ENCODE data around the gene IDNK.
"Not testable (repeated sequence)": the region's sequence is repeated elsewhere in the genome, so short reads cannot be mapped to it uniquely, and the experiment has no call there.

The IDNK gene

DNA sequence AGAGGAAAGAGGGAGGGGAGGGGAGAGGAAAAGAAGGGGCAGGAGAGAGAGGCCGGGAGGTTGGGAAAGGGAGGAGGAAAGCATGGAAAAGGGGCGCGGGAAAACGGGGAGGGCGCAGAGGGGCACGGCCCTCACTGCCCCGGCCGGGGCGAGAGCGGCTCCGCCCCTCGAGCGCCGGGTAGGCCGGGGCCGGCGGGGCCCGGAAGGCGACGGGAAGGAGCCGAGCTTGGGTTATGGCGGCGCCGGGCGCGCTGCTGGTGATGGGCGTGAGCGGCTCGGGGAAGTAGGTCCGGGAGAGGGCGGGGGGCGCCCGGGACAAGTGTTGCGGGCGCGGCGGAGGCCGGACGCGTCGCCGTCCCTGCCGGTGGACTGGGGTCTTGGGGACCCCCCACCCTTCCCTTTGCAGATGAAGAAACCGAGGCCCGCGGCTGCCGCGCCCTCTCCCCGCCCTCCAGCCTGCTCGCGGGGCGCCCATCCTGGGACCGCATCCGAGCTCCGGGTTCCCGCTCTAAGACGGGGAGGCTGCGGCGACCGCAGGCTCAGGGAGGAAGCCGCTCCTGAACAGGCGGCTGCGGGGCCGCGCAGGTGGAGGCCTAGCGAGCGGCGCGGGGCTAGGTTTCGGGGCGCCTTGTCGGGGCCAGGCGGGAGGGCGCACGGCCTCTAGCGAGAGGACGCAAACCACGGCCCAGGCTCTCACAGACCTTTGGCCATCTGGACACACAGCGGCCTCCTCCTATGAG, at the start of gene IDNK:
Gene IDNK, plus strand, starts transcription at position 205 of the 740 bp plus-strand sequence. Its CDS starts 29 bp downstream, at position 234.
- Histone ChIP-seq H3K9me3 (ENCODE audit: control insufficient read depth, low read length) (no peaks in the 10 kb centered on the region), H3K9ac (ENCODE audit: low read length) (peak within 1 kb of the TSS; percentile 89), H3K27me3 (replicated peaks; ENCODE audit: control insufficient read depth, insufficient read depth, low read length) (peaks cover 4% of the 10 kb centered on the region), H3K36me3 (ENCODE audit: control insufficient read depth, insufficient read depth, low read length, severe bottlenecking) (peaks cover 11% of the 10 kb centered on the region), H3K4me1 (ENCODE audit: control insufficient read depth, insufficient read depth, low read length) (peaks cover 4% of the 10 kb centered on the region), H3K4me3 (ENCODE audit: low read length) (peak within 1 kb of the TSS; percentile 87)
- DNase-seq (ENCODE audit: low read depth): peak; percentile 82

GRCh38 chr9:83574482-83574881, 48.5 kb upstream of the IDNK start:
- peaks cover 26% of the 10 kb centered on the region for H3K4me1 ChIP-seq (ENCODE audit: control insufficient read depth, insufficient read depth, low read length)
- H3K9me3 ChIP-seq (ENCODE audit: control insufficient read depth, low read length): peaks cover 11% of the 10 kb centered on the region
- peaks cover 8% of the 10 kb centered on the region for H3K27me3 ChIP-seq (replicated peaks; ENCODE audit: control insufficient read depth, insufficient read depth, low read length)
- no peak overlapping the region for H3K4me3 ChIP-seq (ENCODE audit: low read length)
- no peak for DNase-seq (ENCODE audit: low read depth)
- H3K9ac ChIP-seq (ENCODE audit: low read length): no peak overlapping the region
- H3K36me3 ChIP-seq (ENCODE audit: control insufficient read depth, insufficient read depth, low read length, severe bottlenecking): no peaks in the 10 kb centered on the region

- H3K36me3 ChIP-seq (ENCODE audit: control insufficient read depth, insufficient read depth, low read length, severe bottlenecking): no peaks in the 10 kb centered on the region
- no peak overlapping the region for H3K4me3 ChIP-seq (ENCODE audit: low read length)
- peak; percentile 73 for DNase-seq (ENCODE audit: low read depth)
- peaks cover 12% of the 10 kb centered on the region for H3K4me1 ChIP-seq (ENCODE audit: control insufficient read depth, insufficient read depth, low read length)
- H3K9ac ChIP-seq (ENCODE audit: low read length): no peak overlapping the region
- H3K27me3 ChIP-seq (replicated peaks; ENCODE audit: control insufficient read depth, insufficient read depth, low read length): no peaks in the 10 kb centered on the region
- peaks cover 11% of the 10 kb centered on the region for H3K9me3 ChIP-seq (ENCODE audit: control insufficient read depth, low read length)
Measured at GRCh38 chr9:83582029-83582428, 40.9 kb upstream of the IDNK start.

- Histone ChIP-seq H3K27me3 (replicated peaks; ENCODE audit: control insufficient read depth, insufficient read depth, low read length) (no peaks in the 10 kb centered on the region), H3K4me1 (ENCODE audit: control insufficient read depth, insufficient read depth, low read length) (peaks cover 12% of the 10 kb centered on the region), H3K4me3 (ENCODE audit: low read length) (no peak overlapping the region), H3K36me3 (ENCODE audit: control insufficient read depth, insufficient read depth, low read length, severe bottlenecking) (no peaks in the 10 kb centered on the region), H3K9me3 (ENCODE audit: control insufficient read depth, low read length) (peaks cover 5% of the 10 kb centered on the region), H3K9ac (ENCODE audit: low read length) (no peak overlapping the region)
- DNase-seq (ENCODE audit: low read depth): peak; percentile 79
Measured at GRCh38 chr9:83583151-83584014, 39.6 kb upstream of the IDNK start.

DNA sequence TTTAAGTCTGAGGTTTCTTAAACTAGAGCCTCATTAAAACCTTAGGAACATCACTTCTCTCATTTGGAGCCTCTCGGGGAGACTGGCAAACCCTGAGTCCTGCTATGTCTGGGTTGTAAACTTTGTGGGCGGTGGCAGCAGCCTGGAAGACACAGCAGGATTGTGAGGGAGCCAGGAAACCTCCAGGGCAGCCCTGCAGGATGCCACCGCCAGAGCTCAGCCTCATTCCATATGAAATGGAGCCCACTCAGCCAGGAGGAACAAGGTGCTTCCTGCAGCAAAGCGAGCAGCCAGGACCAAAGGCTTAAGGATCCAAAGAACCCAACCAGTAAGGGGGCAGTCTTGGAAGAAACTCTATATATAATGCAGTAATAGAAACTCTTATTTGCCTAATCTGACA, 37.9 kb upstream of the IDNK start:
- Histone ChIP-seq H3K4me1 (ENCODE audit: control insufficient read depth, insufficient read depth, low read length) (peaks cover 12% of the 10 kb centered on the region), H3K9me3 (ENCODE audit: control insufficient read depth, low read length) (no peaks in the 10 kb centered on the region), H3K27me3 (replicated peaks; ENCODE audit: control insufficient read depth, insufficient read depth, low read length) (no peaks in the 10 kb centered on the region), H3K4me3 (ENCODE audit: low read length) (no peak overlapping the region), H3K36me3 (ENCODE audit: control insufficient read depth, insufficient read depth, low read length, severe bottlenecking) (no peaks in the 10 kb centered on the region), H3K9ac (ENCODE audit: low read length) (no peak overlapping the region)
- DNase-seq (ENCODE audit: low read depth): no peak

GRCh38 chr9:83588256-83588655, 34.7 kb upstream of the IDNK start:
- DNase-seq (ENCODE audit: low read depth): no peak
- no peaks in the 10 kb centered on the region for H3K27me3 ChIP-seq (replicated peaks; ENCODE audit: control insufficient read depth, insufficient read depth, low read length)

DNA sequence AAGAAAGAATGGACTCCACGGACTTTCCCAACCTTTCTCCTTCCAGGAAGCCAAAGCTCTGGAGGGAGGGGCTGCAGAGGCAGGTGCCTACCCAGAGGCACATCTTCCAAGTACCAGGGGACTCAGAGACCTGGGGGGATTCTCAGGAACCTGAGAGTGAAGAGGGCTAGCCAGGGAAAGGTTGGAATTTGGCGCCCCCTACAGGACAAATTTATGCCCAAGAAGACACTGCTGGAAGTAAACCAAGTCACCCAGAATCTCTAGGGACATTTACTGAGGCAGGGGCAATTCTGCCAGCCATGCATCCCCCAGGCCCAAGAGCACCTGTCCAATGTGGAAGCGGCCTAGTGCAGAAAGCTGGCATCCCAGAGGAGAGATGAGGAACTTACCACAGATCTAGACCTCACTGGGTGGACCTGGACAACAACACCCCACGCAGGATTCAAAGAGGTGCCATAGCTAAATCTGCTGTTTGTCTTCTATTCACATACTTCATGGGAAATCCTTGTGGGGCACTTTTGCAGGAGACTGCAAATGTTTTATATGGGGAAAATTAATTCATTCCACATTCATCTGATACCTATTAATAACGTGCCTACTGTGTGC, 25.9 kb upstream of the IDNK start:
- Histone ChIP-seq H3K36me3 (ENCODE audit: control insufficient read depth, insufficient read depth, low read length, severe bottlenecking) (no peaks in the 10 kb centered on the region), H3K27me3 (replicated peaks; ENCODE audit: control insufficient read depth, insufficient read depth, low read length) (peaks cover 17% of the 10 kb centered on the region), H3K9me3 (ENCODE audit: control insufficient read depth, low read length) (peaks cover 2% of the 10 kb centered on the region), H3K4me1 (ENCODE audit: control insufficient read depth, insufficient read depth, low read length) (peaks cover 12% of the 10 kb centered on the region), H3K9ac (ENCODE audit: low read length) (no peak overlapping the region), H3K4me3 (ENCODE audit: low read length) (no peak overlapping the region)
- DNase-seq (ENCODE audit: low read depth): peak; percentile 53

More at GRCh38 chr9:83588256-83588655, 34.7 kb upstream of the IDNK start:
- no peaks in the 10 kb centered on the region for H3K4me1 ChIP-seq (ENCODE audit: control insufficient read depth, insufficient read depth, low read length)
- no peaks in the 10 kb centered on the region for H3K36me3 ChIP-seq (ENCODE audit: control insufficient read depth, insufficient read depth, low read length, severe bottlenecking)
- H3K9ac ChIP-seq (ENCODE audit: low read length): no peak overlapping the region
- H3K9me3 ChIP-seq (ENCODE audit: control insufficient read depth, low read length): no peaks in the 10 kb centered on the region
- H3K4me3 ChIP-seq (ENCODE audit: low read length): no peak overlapping the region

DNA sequence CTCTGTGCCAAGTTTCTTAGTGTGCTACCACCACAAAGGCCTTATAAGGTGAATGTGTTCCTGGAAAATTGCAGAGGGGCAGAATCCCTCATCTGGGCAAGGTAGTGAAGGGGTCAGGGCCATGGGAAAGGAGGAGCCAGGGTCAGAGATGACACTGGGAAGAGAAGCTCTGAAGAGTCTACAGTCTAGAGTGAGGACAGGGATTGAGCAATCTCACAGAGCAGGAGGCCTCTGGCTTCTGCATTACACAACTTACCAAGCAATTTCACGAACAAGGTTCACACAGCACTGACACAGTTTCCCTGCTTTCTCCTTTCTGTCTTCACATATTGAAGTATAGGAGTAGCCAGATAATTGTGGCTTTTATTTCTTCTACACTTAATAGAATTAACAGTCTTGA, 24.5 kb upstream of the IDNK start:
- H3K9me3 ChIP-seq (ENCODE audit: control insufficient read depth, low read length): peaks cover 2% of the 10 kb centered on the region
- H3K9ac ChIP-seq (ENCODE audit: low read length): peak overlapping the region; percentile 13
- H3K4me1 ChIP-seq (ENCODE audit: control insufficient read depth, insufficient read depth, low read length): peaks cover 12% of the 10 kb centered on the region
- no peaks in the 10 kb centered on the region for H3K36me3 ChIP-seq (ENCODE audit: control insufficient read depth, insufficient read depth, low read length, severe bottlenecking)
- peaks cover 24% of the 10 kb centered on the region for H3K27me3 ChIP-seq (replicated peaks; ENCODE audit: control insufficient read depth, insufficient read depth, low read length)
- no peak overlapping the region for H3K4me3 ChIP-seq (ENCODE audit: low read length)
- peak; percentile 80 for DNase-seq (ENCODE audit: low read depth)

DNA sequence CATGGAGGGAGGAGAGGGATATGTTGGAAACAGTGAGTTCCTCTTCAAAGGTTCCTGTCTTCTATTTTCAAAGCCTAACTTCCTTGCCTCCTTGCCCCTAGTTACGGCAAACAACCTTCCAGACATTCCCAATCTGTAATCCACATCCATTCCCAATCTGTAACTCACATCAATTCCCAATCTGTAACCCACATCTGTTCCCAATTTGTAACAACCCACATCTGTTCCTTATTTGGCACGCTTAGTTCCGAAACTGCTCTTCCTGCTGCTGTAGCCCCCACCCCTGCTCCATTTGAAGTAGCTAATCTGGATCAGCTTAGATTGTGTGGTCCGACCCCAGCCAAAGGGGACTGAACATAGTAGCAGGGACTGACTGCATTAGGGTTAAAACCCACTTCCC, 23.9 kb upstream of the IDNK start:
- H3K36me3 ChIP-seq (ENCODE audit: control insufficient read depth, insufficient read depth, low read length, severe bottlenecking): no peaks in the 10 kb centered on the region
- peaks cover 24% of the 10 kb centered on the region for H3K27me3 ChIP-seq (replicated peaks; ENCODE audit: control insufficient read depth, insufficient read depth, low read length)
- H3K9me3 ChIP-seq (ENCODE audit: control insufficient read depth, low read length): peaks cover 2% of the 10 kb centered on the region
- H3K4me1 ChIP-seq (ENCODE audit: control insufficient read depth, insufficient read depth, low read length): peaks cover 12% of the 10 kb centered on the region
- peak; percentile 14 for DNase-seq (ENCODE audit: low read depth)
- no peak overlapping the region for H3K4me3 ChIP-seq (ENCODE audit: low read length)
- peak overlapping the region; percentile 13 for H3K9ac ChIP-seq (ENCODE audit: low read length)

- peaks cover 2% of the 10 kb centered on the region for H3K9me3 ChIP-seq (ENCODE audit: control insufficient read depth, low read length)
- H3K4me3 ChIP-seq (ENCODE audit: low read length): no peak overlapping the region
- peaks cover 33% of the 10 kb centered on the region for H3K27me3 ChIP-seq (replicated peaks; ENCODE audit: control insufficient read depth, insufficient read depth, low read length)
- H3K36me3 ChIP-seq (ENCODE audit: control insufficient read depth, insufficient read depth, low read length, severe bottlenecking): no peaks in the 10 kb centered on the region
- H3K9ac ChIP-seq (ENCODE audit: low read length): no peak overlapping the region
- DNase-seq (ENCODE audit: low read depth): no peak
- H3K4me1 ChIP-seq (ENCODE audit: control insufficient read depth, insufficient read depth, low read length): peaks cover 12% of the 10 kb centered on the region
Measured at GRCh38 chr9:83601463-83601862, 21.5 kb upstream of the IDNK start.

- not testable (repeated sequence) for H3K9ac ChIP-seq (ENCODE audit: low read length); DNase-seq (ENCODE audit: low read depth)
Measured at GRCh38 chr9:83607620-83608019, 15.3 kb upstream of the IDNK start.

More at GRCh38 chr9:83607620-83608019, 15.3 kb upstream of the IDNK start:
- not testable (repeated sequence) for H3K36me3 ChIP-seq (ENCODE audit: control insufficient read depth, insufficient read depth, low read length, severe bottlenecking); H3K4me3 ChIP-seq (ENCODE audit: low read length); H3K4me1 ChIP-seq (ENCODE audit: control insufficient read depth, insufficient read depth, low read length); H3K9me3 ChIP-seq (ENCODE audit: control insufficient read depth, low read length)
- H3K27me3 ChIP-seq (replicated peaks; ENCODE audit: control insufficient read depth, insufficient read depth, low read length): peaks cover 13% of the 10 kb centered on the region
